Activated CD4-positive, alpha-beta T cell treated with anti-CD3 and anti-CD28 coated beads, Interleukin-10, Interleukin-2, amounts not matched to agents 100 ng/mL and 50 ng/mL, durations not matched to agents 16 hours and 8 hours (primary cell): ENCODE measurements around the gene OR52M1.

Experiments used
- DNase-seq: peaks from one replicate; pipeline ENCODE4 v3.0.0-alpha.2; 2020

Gene OR52M1

GRCh38 chr11:4576880-4577279 is 31.9 kb downstream of the OR52M1 start:
- DNase-seq: no peak

DNA sequence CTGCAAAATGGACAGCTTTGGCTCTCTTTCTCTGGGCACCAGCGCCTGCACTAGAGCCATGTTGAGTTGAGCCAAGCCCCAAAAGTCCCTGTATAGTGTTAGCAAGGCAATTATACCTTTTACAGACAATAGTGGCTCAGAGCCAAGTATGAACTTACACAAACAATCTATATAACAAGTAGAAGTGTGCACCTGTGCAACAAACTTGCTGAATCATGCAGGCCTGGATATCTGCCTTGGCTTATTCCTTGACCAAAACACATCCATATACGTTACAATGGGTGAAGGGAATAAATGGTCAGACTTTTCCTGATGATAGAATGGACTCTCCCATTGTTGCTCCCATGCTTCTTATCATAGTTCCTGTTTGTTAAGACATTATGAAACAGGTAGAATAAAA is 32.8 kb downstream of the OR52M1 start:
- DNase-seq: no peak

GRCh38 chr11:4578624-4579023 is 33.6 kb downstream of the OR52M1 start:
- DNase-seq: no peak

- no peak for DNase-seq
Observed at GRCh38 chr11:4580124-4580523, 35.1 kb downstream of the OR52M1 start.

- DNase-seq: no peak
Observed at GRCh38 chr11:4581443-4581842, 36.5 kb downstream of the OR52M1 start, which contains the start of gene OR52I2. Gene OR52I2, plus strand, starts transcription at chr11:4581743.

DNA sequence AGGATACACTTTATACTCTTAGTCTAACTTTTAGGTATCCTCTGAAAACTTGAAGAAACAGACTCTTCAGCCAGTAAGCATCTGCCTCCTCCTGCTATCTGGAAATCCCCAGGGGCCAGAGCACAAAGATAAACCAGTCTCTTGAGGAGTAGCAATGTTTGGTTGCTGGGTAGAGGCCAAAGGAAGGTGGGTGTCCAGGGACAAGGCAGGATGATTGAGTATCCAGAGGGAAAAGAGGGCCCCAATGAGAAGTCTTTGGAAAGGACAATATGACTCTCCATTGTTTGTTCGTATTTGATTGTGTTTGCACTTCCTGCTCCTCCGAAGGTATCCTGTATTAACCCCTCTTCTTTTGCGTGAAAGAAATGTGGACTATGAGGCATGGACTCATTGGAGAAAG is 44.0 kb downstream of the OR52M1 start:
- no peak for DNase-seq

GRCh38 chr11:4593739-4594138 is 48.7 kb downstream of the OR52M1 start, which contains the start of gene OR52I1:
Gene OR52I1, plus strand, starts transcription at chr11:4594039. Its CDS starts 0 bp downstream, at chr11:4594039.
- DNase-seq: no peak
